GM21717 (cell line): ENCODE measurements around the gene SCN1A.
A peak's percentile ranks its signal among the peaks of the same experiment; 100 is the strongest.
"Not testable (repeated sequence)": the region's sequence is repeated elsewhere in the genome, so short reads cannot be mapped to it uniquely, and the experiment has no call there.

ENCODE experiments used
- ATAC-seq: cut with Tn5 transposase; IDR thresholded peaks from one replicate; pipeline ENCODE4 v1.9.1; 2021; ENCODE audit warnings: mild to moderate bottlenecking, moderate library complexity; ENCODE audit not compliant: unreplicated experiment

Gene SCN1A

GRCh38 chr2:166127217-166128155 is at the start of gene SCN1A:
SCN1A (minus strand) TSS chr2:166128020; CDS start chr2:166073621, 54,399 bp downstream.
- ATAC-seq = no peak

GRCh38 chr2:166173263-166173662 is 45.4 kb upstream of the SCN1A start:
- ATAC-seq = no peak

- no peak for ATAC-seq
Measured at GRCh38 chr2:166171216-166171615, 43.4 kb upstream of the SCN1A start.

GRCh38 chr2:166170356-166170755 is 42.5 kb upstream of the SCN1A start:
- peak; percentile 93 for ATAC-seq

- ATAC-seq = no peak
Measured at GRCh38 chr2:166167449-166167848, 39.6 kb upstream of the SCN1A start.

- ATAC-seq = no peak
Measured at GRCh38 chr2:166163775-166164174, 36.0 kb upstream of the SCN1A start.

GRCh38 chr2:166158546-166158945 is 30.7 kb upstream of the SCN1A start:
- ATAC-seq = no peak

GRCh38 chr2:166157578-166157977 is 29.8 kb upstream of the SCN1A start:
- ATAC-seq = no peak

- ATAC-seq = no peak
Measured at GRCh38 chr2:166156985-166157490, 29.2 kb upstream of the SCN1A start.

- ATAC-seq = no peak
Measured at GRCh38 chr2:166155589-166155988, 27.8 kb upstream of the SCN1A start.

GRCh38 chr2:166154685-166155338 is 27.0 kb upstream of the SCN1A start:
- no peak for ATAC-seq

- no peak for ATAC-seq
Measured at GRCh38 chr2:166152064-166152463, 24.2 kb upstream of the SCN1A start.

GRCh38 chr2:166148500-166149400 is 20.9 kb upstream of the SCN1A start:
- no peak for ATAC-seq

- no peak for ATAC-seq
Measured at GRCh38 chr2:166147883-166148282, 20.1 kb upstream of the SCN1A start.

GRCh38 chr2:166144071-166144470 is 16.3 kb upstream of the SCN1A start:
- no peak for ATAC-seq

GRCh38 chr2:166140932-166141331 is 13.1 kb upstream of the SCN1A start:
- no peak for ATAC-seq

- no peak for ATAC-seq
Measured at GRCh38 chr2:166140475-166140874, 12.7 kb upstream of the SCN1A start.

GRCh38 chr2:166139479-166139878 is 11.7 kb upstream of the SCN1A start:
- ATAC-seq = not testable (repeated sequence)

GRCh38 chr2:166138667-166139066 is 10.8 kb upstream of the SCN1A start:
- no peak for ATAC-seq

GRCh38 chr2:166138144-166138543 is 10.3 kb upstream of the SCN1A start:
- ATAC-seq = no peak

- ATAC-seq = no peak
Measured at GRCh38 chr2:166137331-166137730, 9.5 kb upstream of the SCN1A start.
